CD14-positive monocyte (primary cell): ENCODE measurements around the gene MAPRE3. TPM values are rescaled to one million over a fixed set of nuclear protein-coding genes. Genes with fewer than 3 reads are reported as not detected.

Experiments
- DNase-seq, 3 donors: peaks; one replicate each; pipeline ENCODE4 v3.0.0-alpha.2; 2011 to 2022
- H2AFZ ChIP-seq: 2 replicates; pipeline ENCODE4 v1.6.0; 2012; ENCODE audit warnings: mild to moderate bottlenecking, low read depth, low read length, inconsistent platforms; ENCODE audit not compliant: insufficient read depth, poor library complexity, severe bottlenecking
- H3K27ac ChIP-seq, 2 donors: 1 replicate in 1 of 2; 2 replicates in 1 of 2; pipeline ENCODE4 v1.5.1; 2012 to 2013; ENCODE audit warnings: low read length in 2 of 2, control low read depth in 1 of 2, inconsistent platforms in 1 of 2, low read depth in 1 of 2, mild to moderate bottlenecking in 1 of 2
- H3K27me3 ChIP-seq, 2 donors: one replicate each; pipeline versions ENCODE4 v1.6.0 to v1.6.1; 2011 to 2013; ENCODE audit warnings: low read length in 2 of 2; ENCODE audit not compliant: control insufficient read depth in 2 of 2, insufficient read depth in 2 of 2
- H3K36me3 ChIP-seq, 2 donors: replicated peaks in 1 of 2; 1 replicate in 1 of 2; 2 replicates in 1 of 2; pipeline versions ENCODE4 v1.5.1 to v1.6.1; 2012 to 2013; ENCODE audit warnings: low read length in 2 of 2, control low read depth in 1 of 2, inconsistent platforms in 1 of 2, mild to moderate bottlenecking in 1 of 2; ENCODE audit not compliant: insufficient read depth in 2 of 2, control insufficient read depth in 1 of 2
- H3K4me1 ChIP-seq, 2 donors: 1 replicate in 1 of 2; 2 replicates in 1 of 2; pipeline versions ENCODE4 v1.5.1 to v1.6.1; 2012 to 2013; ENCODE audit warnings: low read length in 2 of 2, control low read depth in 1 of 2, inconsistent platforms in 1 of 2, mild to moderate bottlenecking in 1 of 2, moderate library complexity in 1 of 2; ENCODE audit not compliant: insufficient read depth in 2 of 2, control insufficient read depth in 1 of 2
- H3K4me2 ChIP-seq: replicated peaks from 2 replicates; pipeline ENCODE3; 2012; ENCODE audit warnings: low read length, moderate library complexity, mild to moderate bottlenecking; ENCODE audit not compliant: poor library complexity, severe bottlenecking; ENCODE audit errors: extremely low read depth
- H3K4me3 ChIP-seq, 3 experiments: fragments of 200-600 bp in 1 of 3; sonication (generic) in 1 of 3; replicated peaks in 1 of 3; 1 replicate in 2 of 3; 2 replicates in 1 of 3; pipeline ENCODE4 v1.5.1; 2011 to 2013; ENCODE audit warnings: low read length in 3 of 3, mild to moderate bottlenecking in 3 of 3, control low read depth in 2 of 3, low read depth in 2 of 3, inconsistent platforms in 1 of 3, moderate library complexity in 1 of 3
- H3K79me2 ChIP-seq: 2 replicates; pipeline ENCODE4 v1.6.0; 2012; ENCODE audit warnings: mild to moderate bottlenecking, control low read depth, inconsistent platforms, low read length, moderate library complexity; ENCODE audit not compliant: insufficient read depth
- H3K9ac ChIP-seq: 2 replicates; pipeline ENCODE4 v1.6.0; 2017; ENCODE audit warnings: low read length, mild to moderate bottlenecking; ENCODE audit not compliant: insufficient read depth, poor library complexity, severe bottlenecking
- H3K9me3 ChIP-seq, 2 donors: replicated peaks in 1 of 2; 1 replicate in 1 of 2; 2 replicates in 1 of 2; pipeline versions ENCODE4 v1.5.1 to v1.6.1; 2012 to 2013; ENCODE audit warnings: low read length in 2 of 2, control low read depth in 1 of 2; ENCODE audit not compliant: control insufficient read depth in 1 of 2, insufficient read depth in 1 of 2
- H4K20me1 ChIP-seq: 2 replicates; pipeline ENCODE4 v1.6.0; 2012; ENCODE audit warnings: mild to moderate bottlenecking, low read length, control low read depth, moderate library complexity; ENCODE audit not compliant: insufficient read depth
- H3K27ac Mint-ChIP-seq, 7 donors: one replicate each; pipeline ENCODE4 v1.8.0; 2020; ENCODE audit warnings: mild to moderate bottlenecking in 7 of 7, mixed read lengths in 7 of 7, moderate library complexity in 6 of 7, inconsistent platforms in 2 of 7
- H3K27me3 Mint-ChIP-seq, 3 donors: one replicate each; pipeline ENCODE4 v1.8.0; 2021 to 2022; ENCODE audit warnings: low read depth in 3 of 3, mild to moderate bottlenecking in 3 of 3, mixed read lengths in 3 of 3, moderate library complexity in 3 of 3, inconsistent platforms in 1 of 3
- H3K36me3 Mint-ChIP-seq, 2 donors: one replicate each; pipeline ENCODE4 v1.8.0; 2020; ENCODE audit warnings: mixed read lengths in 2 of 2, inconsistent platforms in 1 of 2, mild to moderate bottlenecking in 1 of 2
- H3K4me1 Mint-ChIP-seq: one replicate; pipeline ENCODE4 v1.8.0; 2020; ENCODE audit warnings: mild to moderate bottlenecking, mixed read lengths
- H3K4me3 Mint-ChIP-seq, 2 donors: one replicate each; pipeline ENCODE4 v1.8.0; 2020; ENCODE audit warnings: mild to moderate bottlenecking in 2 of 2, mixed read lengths in 2 of 2, moderate library complexity in 1 of 2
- H3K9me3 Mint-ChIP-seq, 7 donors: one replicate each; pipeline ENCODE4 v1.8.0; 2020 to 2022; ENCODE audit warnings: mixed read lengths in 7 of 7, mild to moderate bottlenecking in 6 of 7, moderate library complexity in 6 of 7, inconsistent platforms in 2 of 7
- CTCF ChIP-seq: fragments of 200-600 bp; IDR thresholded peaks from one replicate; pipeline ENCODE4 v1.8.0; 2022; ENCODE audit warnings: antibody characterized with exemption, mild to moderate bottlenecking
- WGBS: methylation state at CpG from one replicate; pipeline ENCODE4 v1.1.5; 2013; ENCODE audit warnings: missing lambda C conversion rate; ENCODE audit not compliant: insufficient coverage; 5-methylcytosine and 5-hydroxymethylcytosine counted together
- intact Hi-C, 2 donors: fragments of 100-400 bp; cut with micrococcal nuclease; formaldehyde crosslinking; loops; one replicate each; pipeline versions ENCODE4 v1.15.0 to v1.15.1; 2023
- polyA plus RNA-seq, 3 donors: library from polyadenylated mRNA; depleted of rRNA in 1 of 3; unstranded in 2 of 3; stranded (reverse) in 1 of 3; fragments of 300-500 nt in 2 of 3; fragments of >200 nt in 1 of 3; fragmentation: Illumina TruSeq in 2 of 3; gene quantifications; 1 replicate in 2 of 3; 2 replicates in 1 of 3; pipeline ENCODE4 v1.2.3, GENCODE V29; 2012 to 2021

Gene MAPRE3
- polyA plus RNA-seq, 3 donors, result 2.4 to 14.4 (median 3.5) TPM

DNA sequence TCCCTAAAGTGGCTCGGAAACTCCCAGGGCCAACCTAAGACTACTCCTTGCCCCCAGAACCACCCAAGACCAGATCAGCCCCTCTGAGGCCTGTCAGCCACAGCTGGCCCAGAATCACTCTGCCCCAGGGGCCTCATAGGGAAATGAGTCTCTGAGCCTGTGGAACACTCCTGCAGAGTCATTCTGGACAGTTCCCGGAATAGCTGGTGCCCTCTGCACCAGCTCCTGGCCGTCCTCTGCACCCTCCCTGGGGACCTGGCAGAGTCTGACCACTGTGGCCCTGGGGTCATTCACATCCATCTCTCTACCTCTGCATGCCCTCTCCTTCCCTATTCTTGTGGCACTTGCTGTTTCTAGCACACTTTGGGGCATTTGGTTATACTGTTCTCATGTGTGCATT lies 47.7 kb downstream of the MAPRE3 start:
- Mint-ChIP-seq H3K4me3 (no peak overlapping the region), H3K36me3 (peaks cover 3 to 5% of the 10 kb centered on the region in 2 donors), H3K27ac (no peak overlapping the region), H3K27me3 (peaks cover 2 to 7% (median 5%) of the 10 kb centered on the region in 3 donors), H3K4me1 (peaks cover 6% of the 10 kb centered on the region), H3K9me3 (peaks cover 0 to 2% (median 0%) of the 10 kb centered on the region in 7 donors)
- no peaks in the 10 kb centered on the region for H3K79me2 ChIP-seq
- no peaks in the 10 kb centered on the region for H3K9me3 ChIP-seq
- no peaks in the 10 kb centered on the region for H4K20me1 ChIP-seq
- no peak overlapping the region for H3K9ac ChIP-seq
- 75% methylated on average over 3 of the region's 3 CpGs for WGBS
- intact Hi-C loops, result loop anchor here in 1 of 2 donors (5.0 kb wide), 1 partner anchor 171 kb away; the partner anchor contains the start of gene DPYSL5
- no peak for DNase-seq
- H2AFZ ChIP-seq, result no peak overlapping the region
- no peak overlapping the region for H3K27ac ChIP-seq
- H3K36me3 ChIP-seq, result peaks cover 3 to 12% of the 10 kb centered on the region in 2 donors
- H3K4me2 ChIP-seq, result no peak overlapping the region
- TF ChIP-seq CTCF, result no peak
- H3K4me1 ChIP-seq, result peaks cover 0 to 4% of the 10 kb centered on the region in 2 donors
- H3K4me3 ChIP-seq, result no peak overlapping the region
- no peaks in the 10 kb centered on the region for H3K27me3 ChIP-seq

DNA sequence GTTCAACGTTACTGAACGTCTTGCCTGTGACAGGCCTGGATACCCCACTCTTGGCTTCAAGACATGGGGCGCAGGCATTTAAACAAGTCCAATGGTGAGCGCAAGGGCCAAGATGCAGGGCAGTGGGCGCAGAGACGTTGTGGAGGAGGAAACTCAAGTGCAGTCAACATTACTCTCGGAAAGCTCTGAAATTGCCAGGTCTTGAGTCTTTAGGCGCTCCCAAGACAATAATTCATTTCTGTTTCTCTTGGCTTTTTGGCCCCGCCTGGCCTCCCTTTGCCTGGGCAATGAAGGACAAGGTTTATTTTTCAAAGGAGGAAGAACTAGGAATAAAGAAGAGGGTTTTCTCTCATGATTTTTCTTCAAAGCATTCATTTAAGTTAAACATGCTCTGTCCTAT lies 49.0 kb downstream of the MAPRE3 start:
- Histone ChIP-seq H3K9me3 (no peaks in the 10 kb centered on the region), H3K27ac (no peak overlapping the region), H2AFZ (no peak overlapping the region), H3K4me3 (no peak overlapping the region), H3K79me2 (no peaks in the 10 kb centered on the region), H3K27me3 (no peaks in the 10 kb centered on the region), H3K4me1 (peaks cover 0 to 4% of the 10 kb centered on the region in 2 donors), H4K20me1 (no peaks in the 10 kb centered on the region), H3K36me3 (peaks cover 3 to 17% of the 10 kb centered on the region in 2 donors), H3K4me2 (no peak overlapping the region), H3K9ac (no peak overlapping the region)
- no peak for DNase-seq
- Mint-ChIP-seq H3K27ac (no peak overlapping the region), H3K27me3 (peaks cover 2 to 5% (median 3%) of the 10 kb centered on the region in 3 donors), H3K4me1 (peaks cover 6% of the 10 kb centered on the region), H3K9me3 (peaks cover 0 to 2% (median 0%) of the 10 kb centered on the region in 7 donors), H3K36me3 (peaks cover 8 to 15% of the 10 kb centered on the region in 2 donors), H3K4me3 (no peak overlapping the region)
- intact Hi-C loops, result loop anchor here in 1 of 2 donors (5.0 kb wide), 1 partner anchor 172 kb away; the partner anchor contains the start of gene DPYSL5
- 94% methylated on average over 8 of the region's 9 CpGs for WGBS
- no peak for TF ChIP-seq CTCF
